GM12874 (cell line): Measurements from ENCODE around the gene SASH1.

ENCODE experiments used
- TF ChIP-seq, protein P1 (sequence below): IDR thresholded peaks from 2 replicates; pipeline ENCODE4 v1.5.1; 2011; ENCODE audit warnings: low read depth, mild to moderate bottlenecking, control low read depth, low read length, moderate library complexity; ENCODE audit not compliant: insufficient read depth

Gene SASH1

DNA sequence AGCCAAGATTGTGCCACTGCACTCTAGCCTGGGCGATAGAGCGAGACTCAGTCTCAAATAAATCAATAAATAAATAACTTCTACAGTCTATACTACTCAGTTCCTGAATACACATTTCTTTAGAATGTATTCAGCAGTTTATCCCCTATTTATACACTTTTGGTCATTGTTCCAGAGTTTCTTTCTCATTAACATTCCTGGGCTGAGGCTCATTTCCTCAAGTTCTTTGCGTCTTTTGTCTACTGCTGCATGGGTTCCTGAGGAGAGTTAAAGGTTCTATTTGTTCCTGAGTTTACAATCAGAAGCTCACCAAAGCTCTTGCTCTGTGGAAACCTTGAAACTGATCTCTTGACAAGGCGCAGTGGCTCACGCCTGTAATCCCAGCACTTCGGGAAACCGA is 37.7 kb upstream of the SASH1 start:
- TF ChIP-seq, protein P1, sequence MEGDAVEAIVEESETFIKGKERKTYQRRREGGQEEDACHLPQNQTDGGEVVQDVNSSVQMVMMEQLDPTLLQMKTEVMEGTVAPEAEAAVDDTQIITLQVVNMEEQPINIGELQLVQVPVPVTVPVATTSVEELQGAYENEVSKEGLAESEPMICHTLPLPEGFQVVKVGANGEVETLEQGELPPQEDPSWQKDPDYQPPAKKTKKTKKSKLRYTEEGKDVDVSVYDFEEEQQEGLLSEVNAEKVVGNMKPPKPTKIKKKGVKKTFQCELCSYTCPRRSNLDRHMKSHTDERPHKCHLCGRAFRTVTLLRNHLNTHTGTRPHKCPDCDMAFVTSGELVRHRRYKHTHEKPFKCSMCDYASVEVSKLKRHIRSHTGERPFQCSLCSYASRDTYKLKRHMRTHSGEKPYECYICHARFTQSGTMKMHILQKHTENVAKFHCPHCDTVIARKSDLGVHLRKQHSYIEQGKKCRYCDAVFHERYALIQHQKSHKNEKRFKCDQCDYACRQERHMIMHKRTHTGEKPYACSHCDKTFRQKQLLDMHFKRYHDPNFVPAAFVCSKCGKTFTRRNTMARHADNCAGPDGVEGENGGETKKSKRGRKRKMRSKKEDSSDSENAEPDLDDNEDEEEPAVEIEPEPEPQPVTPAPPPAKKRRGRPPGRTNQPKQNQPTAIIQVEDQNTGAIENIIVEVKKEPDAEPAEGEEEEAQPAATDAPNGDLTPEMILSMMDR, result no peak

DNA sequence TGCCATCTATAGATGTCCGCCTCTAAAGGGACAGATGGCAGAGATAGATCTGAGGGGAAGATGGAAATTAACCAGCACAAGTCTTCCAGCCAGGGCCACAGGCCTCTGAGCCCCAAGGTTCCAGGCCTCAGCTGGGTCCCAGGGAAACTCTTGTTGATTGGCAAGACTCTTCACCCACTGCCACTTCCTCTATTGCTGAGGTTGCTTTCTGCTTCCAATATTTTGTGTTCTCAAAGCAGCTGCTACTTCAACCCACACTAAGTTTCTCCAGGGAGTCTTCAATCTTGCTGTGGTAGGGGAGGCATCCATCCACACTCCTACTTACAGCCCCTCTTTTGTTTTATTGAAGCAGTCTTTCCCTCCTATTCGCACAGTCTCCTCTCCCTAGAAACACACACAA is 36.4 kb upstream of the SASH1 start:
- TF ChIP-seq, protein P1, result no peak

DNA sequence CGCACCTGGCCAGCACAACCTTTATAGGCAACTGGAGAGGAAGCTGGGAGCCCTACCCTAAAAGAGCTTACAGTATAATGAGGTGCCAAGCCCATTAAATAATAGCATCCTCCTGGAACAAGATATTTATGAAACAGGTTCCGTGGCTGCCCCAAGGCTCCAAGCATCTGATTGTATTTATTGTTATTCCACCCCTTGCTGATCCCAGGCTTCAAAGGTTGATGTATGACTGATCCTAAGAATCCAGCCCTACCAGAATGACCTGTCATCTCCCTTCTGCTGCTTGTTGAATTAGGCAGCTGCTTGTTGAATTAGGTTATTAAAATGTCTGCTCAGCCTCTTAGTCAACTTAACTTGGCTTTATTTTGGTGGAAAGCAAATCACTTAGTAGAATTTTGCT is 35.2 kb upstream of the SASH1 start:
- TF ChIP-seq, protein P1, result no peak

DNA sequence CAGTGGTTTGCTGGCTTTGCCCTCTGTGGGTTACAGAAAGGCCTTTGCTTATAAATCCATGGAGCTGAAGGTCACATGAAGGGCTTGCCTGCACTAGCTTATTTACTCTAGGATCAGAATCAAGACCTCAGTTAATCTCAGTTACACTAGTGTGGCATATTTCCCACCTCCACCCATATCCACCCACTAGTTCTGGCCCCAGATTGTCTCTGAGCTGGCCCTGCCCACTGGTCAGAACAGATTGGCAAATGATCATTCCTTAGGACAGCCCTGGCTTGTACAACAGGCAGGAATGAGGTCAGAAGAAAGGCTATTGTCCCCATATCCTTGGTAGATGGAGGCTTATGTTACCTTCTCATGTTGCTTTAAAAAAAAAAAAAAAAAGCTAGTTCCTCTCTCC is 33.3 kb upstream of the SASH1 start:
- TF ChIP-seq, protein P1, result no peak

DNA sequence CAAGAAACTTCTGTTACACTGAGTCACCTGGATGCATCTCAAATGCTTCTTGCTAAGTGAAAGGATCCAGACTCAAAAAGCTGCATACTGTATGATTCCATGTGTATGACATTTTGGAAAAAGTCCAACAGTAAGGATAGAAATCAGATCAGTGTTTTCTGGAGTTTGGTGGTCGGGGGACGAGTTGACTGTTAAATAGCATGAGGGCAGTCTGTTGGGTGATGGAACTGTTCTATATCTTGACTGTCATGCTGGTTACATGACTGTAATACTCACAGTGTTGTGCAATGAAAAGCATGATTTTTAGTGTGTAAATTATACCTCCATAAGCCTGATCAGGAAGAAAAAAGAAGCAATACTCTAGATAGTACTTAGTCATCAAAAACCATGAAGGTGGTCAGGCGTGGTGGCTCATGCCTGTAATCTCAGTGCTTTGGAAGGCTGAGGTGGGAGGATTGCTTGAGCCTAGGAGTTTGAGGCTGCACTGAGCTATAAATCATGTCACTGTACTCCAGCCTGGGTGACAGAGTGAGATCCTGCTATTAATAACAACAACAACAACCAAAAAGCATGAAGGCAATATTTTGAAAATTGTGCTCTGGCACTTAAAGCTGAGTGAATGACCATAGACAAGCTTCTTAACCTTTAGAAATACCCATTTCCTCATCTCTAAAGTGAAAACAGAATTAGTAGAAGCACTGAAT is 30.5 kb upstream of the SASH1 start:
- TF ChIP-seq, protein P1, result no peak

DNA sequence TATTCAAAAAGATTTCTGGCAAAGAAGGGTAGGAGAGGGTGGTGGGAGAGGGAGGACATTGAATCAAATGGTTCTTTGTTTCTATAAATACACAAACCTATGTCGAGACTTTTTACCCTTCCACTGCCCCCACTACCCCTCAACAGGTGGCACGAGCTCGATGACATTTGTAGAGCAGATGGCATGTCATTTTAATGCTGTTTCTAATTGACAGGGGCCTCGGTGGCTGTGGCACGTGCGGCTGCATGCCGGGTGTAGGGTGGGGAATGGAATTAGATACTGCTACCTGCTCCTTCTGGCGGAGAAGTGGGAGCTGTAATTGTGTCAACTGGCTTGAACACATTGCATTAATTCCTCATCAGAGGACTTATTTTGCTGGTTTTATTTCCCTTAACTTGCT is 29.1 kb upstream of the SASH1 start:
- TF ChIP-seq, protein P1, result no peak

DNA sequence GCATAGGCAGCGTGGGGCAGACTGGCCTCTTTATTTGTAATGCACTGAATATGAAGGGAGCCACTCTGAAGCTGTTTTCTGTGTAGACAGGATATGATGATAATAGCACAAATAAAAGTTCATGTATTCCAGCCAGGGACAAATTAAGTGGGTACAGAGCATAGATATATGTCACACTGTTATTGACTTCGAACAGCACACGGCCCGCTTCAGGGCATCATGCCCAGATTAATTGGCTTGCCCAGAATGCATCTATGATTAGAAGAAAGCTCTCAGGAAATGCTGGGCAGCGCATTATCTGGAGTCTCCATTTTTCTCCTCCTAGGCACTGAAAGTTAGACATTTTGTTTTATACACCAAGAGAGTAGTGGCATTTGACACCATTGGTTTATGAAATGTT is 26.3 kb upstream of the SASH1 start:
- TF ChIP-seq, protein P1, result no peak
